Panc1 (cell line): ENCODE measurements around the gene MEOX2. TPM values are rescaled to one million over a fixed set of nuclear protein-coding genes. Genes with fewer than 3 reads are reported as not detected.

ENCODE experiments used
- ATAC-seq: fragments of 200-7000 bp; cut with Tn5 transposase; 2 replicates; pipeline ENCODE4 v1.9.1; 2020; ENCODE audit warnings: mild to moderate bottlenecking, moderate library complexity
- BruUV-seq: library from RNA; stranded (reverse); fragments of 400-500 nt; replicated peaks from 2 replicates; lab custom pipeline; 2021; lab: Mats Ljungman, UMichigan
- CTCF ChIA-PET: fragments of 300-600 bp; sonication (Branson Sonifier 250); formaldehyde crosslinking; loops from one replicate; lab custom pipeline; 2022; ENCODE audit warnings: antibody characterized with exemption; lab: Charles Lee
- POLR2A ChIA-PET: fragments of 300-600 bp; sonication (Branson Sonifier 250); formaldehyde crosslinking; loops from one replicate; lab custom pipeline; 2022; ENCODE audit warnings: antibody characterized with exemption; lab: Charles Lee
- DNase-seq: peaks from one replicate; pipeline ENCODE4 v3.0.0-alpha.2; 2010; ENCODE audit warnings: low read depth, low spot score
- H3K27ac ChIP-seq: 2 replicates; pipeline ENCODE4 v1.5.1; 2011; ENCODE audit warnings: mild to moderate bottlenecking, low read length, inconsistent platforms
- H3K27me3 ChIP-seq: fragments of 200-500 bp; sonication (Bioruptor generic); 2 replicates; pipeline ENCODE4 v1.6.0; 2014; ENCODE audit warnings: low read length, inconsistent platforms; ENCODE audit not compliant: control insufficient read depth, insufficient read depth
- H3K36me3 ChIP-seq: fragments of 200-500 bp; sonication (Bioruptor generic); 2 replicates; pipeline ENCODE4 v1.5.1; 2014; ENCODE audit warnings: inconsistent platforms, mild to moderate bottlenecking, low read length, moderate library complexity; ENCODE audit not compliant: control insufficient read depth, insufficient read depth
- H3K4me1 ChIP-seq: 2 replicates; pipeline ENCODE4 v1.5.1; 2011; ENCODE audit warnings: inconsistent platforms, mild to moderate bottlenecking, low read length, moderate library complexity; ENCODE audit not compliant: control insufficient read depth, insufficient read depth
- H3K4me3 ChIP-seq, 2 experiments: 2 replicates each; pipeline ENCODE4 v1.5.1; 2011 to 2012; ENCODE audit warnings: low read depth in 2 of 2, low read length in 2 of 2, mild to moderate bottlenecking in 2 of 2, inconsistent platforms in 1 of 2, moderate library complexity in 1 of 2
- H3K9me3 ChIP-seq: fragments of 200-500 bp; sonication (Bioruptor generic); 2 replicates; pipeline ENCODE4 v1.5.1; 2014; ENCODE audit warnings: low read depth, mild to moderate bottlenecking, inconsistent platforms, low read length, moderate library complexity; ENCODE audit not compliant: control insufficient read depth, insufficient read depth
- POLR2AphosphoS5 ChIP-seq: IDR thresholded peaks from 2 replicates; pipeline ENCODE4 v1.6.1; 2012; ENCODE audit warnings: mild to moderate bottlenecking, low read depth, low read length, moderate library complexity
- REST ChIP-seq, 2 experiments: IDR thresholded peaks; 2 replicates each; pipeline ENCODE4 v1.6.1; 2011 to 2012; ENCODE audit warnings: low read depth in 2 of 2, control low read depth in 1 of 2, low read length in 1 of 2, mild to moderate bottlenecking in 1 of 2, moderate library complexity in 1 of 2; ENCODE audit not compliant: insufficient read depth in 1 of 2
- SIN3A ChIP-seq: IDR thresholded peaks from 2 replicates; pipeline ENCODE4 v1.6.1; 2012; ENCODE audit warnings: low read depth, mild to moderate bottlenecking, low read length, moderate library complexity, borderline replicate concordance; ENCODE audit not compliant: insufficient read depth
- TCF7L2 ChIP-seq: IDR thresholded peaks from 2 replicates; pipeline ENCODE4 v1.6.1; 2011; ENCODE audit warnings: mild to moderate bottlenecking, low read depth, low read length, inconsistent platforms
- in situ Hi-C: cut with HindIII; loops from 2 replicates; pipeline ENCODE4 v1.10.0; 2016; ENCODE audit warnings: low sequenced_read_pairs, low pct_unique_long_range_greater_than_20kb
- intact Hi-C: fragments of 100-400 bp; cut with micrococcal nuclease; formaldehyde crosslinking; loops from one replicate; pipeline ENCODE4 v1.10.0; 2022; ENCODE audit not compliant: unreplicated experiment
- total RNA-seq: library from RNA; stranded (reverse); gene quantifications from one replicate; pipeline ENCODE4 v1.2.1, GENCODE V29; 2021; ENCODE audit not compliant: unreplicated experiment
- TF ChIP-seq, protein P1 (sequence below): fragments of 450-650 bp; IDR thresholded peaks from 2 replicates; pipeline ENCODE4 v1.5.1; 2017; ENCODE audit warnings: mild to moderate bottlenecking

Gene MEOX2
- total RNA-seq, 1 experiment from 2014 or later = not detected

DNA sequence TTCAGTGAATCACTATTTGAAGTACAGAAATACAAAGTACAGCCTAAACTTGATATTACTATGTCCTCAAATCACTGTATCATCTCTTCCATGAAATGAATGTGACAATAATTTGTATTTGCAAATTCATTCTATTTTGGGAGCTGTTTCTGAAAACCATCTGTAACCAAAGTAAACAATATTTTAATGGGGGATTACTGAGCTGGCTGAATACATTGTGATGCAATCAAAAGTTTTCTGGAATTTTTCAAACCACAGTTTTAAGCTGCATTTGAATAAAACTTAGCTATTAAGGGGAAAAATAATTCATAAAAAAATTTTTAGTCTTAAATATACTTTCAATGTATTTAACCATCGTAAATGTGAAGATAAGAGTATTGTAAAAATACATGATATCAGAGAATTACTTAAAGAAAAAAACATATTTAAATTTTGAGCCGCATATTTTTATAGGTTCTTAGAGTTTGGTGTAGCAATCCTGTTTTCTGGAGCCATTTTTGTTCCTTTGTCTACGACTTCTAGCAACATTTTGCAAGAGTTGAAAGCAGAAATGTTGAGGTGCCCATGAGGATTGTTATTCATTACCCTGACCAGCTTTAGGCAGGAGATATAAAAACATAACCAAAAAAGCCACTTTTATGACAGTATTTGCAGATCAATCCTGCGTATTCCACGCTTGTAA lies 78.8 kb downstream of the MEOX2 start:
- Histone ChIP-seq H3K27me3 (no peaks in the 10 kb centered on the region), H3K4me3 (no peak overlapping the region), H3K27ac (no peak overlapping the region), H3K36me3 (no peaks in the 10 kb centered on the region), H3K4me1 (no peaks in the 10 kb centered on the region), H3K9me3 (peaks cover 4% of the 10 kb centered on the region; the same call in 1 of the 2 replicates)
- in situ Hi-C loops = no loop called here
- DNase-seq = no peak
- intact Hi-C loops = no loop called here
- ChIA-PET POLR2A (no interaction called here), CTCF (no interaction called here)
- BruUV-seq = no TSS peak
- no peak for ATAC-seq
- TF ChIP-seq SIN3A (no peak), POLR2AphosphoS5 (no peak), REST (IDR thresholded peaks at IDR 0.05; ENCODE audit: insufficient read depth in 1 of 2, low read depth in 2 of 2, low read length in 1 of 2) (no peak), TCF7L2 (no peak)
- TF ChIP-seq, protein P1, sequence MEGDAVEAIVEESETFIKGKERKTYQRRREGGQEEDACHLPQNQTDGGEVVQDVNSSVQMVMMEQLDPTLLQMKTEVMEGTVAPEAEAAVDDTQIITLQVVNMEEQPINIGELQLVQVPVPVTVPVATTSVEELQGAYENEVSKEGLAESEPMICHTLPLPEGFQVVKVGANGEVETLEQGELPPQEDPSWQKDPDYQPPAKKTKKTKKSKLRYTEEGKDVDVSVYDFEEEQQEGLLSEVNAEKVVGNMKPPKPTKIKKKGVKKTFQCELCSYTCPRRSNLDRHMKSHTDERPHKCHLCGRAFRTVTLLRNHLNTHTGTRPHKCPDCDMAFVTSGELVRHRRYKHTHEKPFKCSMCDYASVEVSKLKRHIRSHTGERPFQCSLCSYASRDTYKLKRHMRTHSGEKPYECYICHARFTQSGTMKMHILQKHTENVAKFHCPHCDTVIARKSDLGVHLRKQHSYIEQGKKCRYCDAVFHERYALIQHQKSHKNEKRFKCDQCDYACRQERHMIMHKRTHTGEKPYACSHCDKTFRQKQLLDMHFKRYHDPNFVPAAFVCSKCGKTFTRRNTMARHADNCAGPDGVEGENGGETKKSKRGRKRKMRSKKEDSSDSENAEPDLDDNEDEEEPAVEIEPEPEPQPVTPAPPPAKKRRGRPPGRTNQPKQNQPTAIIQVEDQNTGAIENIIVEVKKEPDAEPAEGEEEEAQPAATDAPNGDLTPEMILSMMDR = no peak

GRCh38 chr7:15606561-15606960 lies 79.9 kb downstream of the MEOX2 start:
- TF ChIP-seq POLR2AphosphoS5 (no peak), SIN3A (no peak), TCF7L2 (no peak), REST (IDR thresholded peaks at IDR 0.05; ENCODE audit: insufficient read depth in 1 of 2, low read depth in 2 of 2, low read length in 1 of 2) (no peak)
- TF ChIP-seq, protein P1 = no peak
- ChIA-PET CTCF (no interaction called here), POLR2A (no interaction called here)
- Histone ChIP-seq H3K36me3 (no peaks in the 10 kb centered on the region), H3K27me3 (no peaks in the 10 kb centered on the region), H3K4me3 (no peak overlapping the region), H3K27ac (no peak overlapping the region), H3K9me3 (peaks cover 4% of the 10 kb centered on the region; the same call in 1 of the 2 replicates), H3K4me1 (no peaks in the 10 kb centered on the region)
- intact Hi-C loops = no loop called here
- in situ Hi-C loops = no loop called here
- DNase-seq (no peak), ATAC-seq (no peak)
- BruUV-seq = no TSS peak
